GM19351 (cell line): Measurements from ENCODE around the gene SNX30.

Source experiments
- ATAC-seq: cut with Tn5 transposase; IDR thresholded peaks from one replicate; pipeline ENCODE4 v1.9.1; 2021; ENCODE audit warnings: mild to moderate bottlenecking, moderate library complexity; ENCODE audit not compliant: unreplicated experiment

The SNX30 gene

GRCh38 chr9:112752334-112753125 lies 2.0 kb downstream of the SNX30 start:
- ATAC-seq: no peak

- no peak for ATAC-seq
Observed at GRCh38 chr9:112753725-112754124, 3.2 kb downstream of the SNX30 start.

DNA sequence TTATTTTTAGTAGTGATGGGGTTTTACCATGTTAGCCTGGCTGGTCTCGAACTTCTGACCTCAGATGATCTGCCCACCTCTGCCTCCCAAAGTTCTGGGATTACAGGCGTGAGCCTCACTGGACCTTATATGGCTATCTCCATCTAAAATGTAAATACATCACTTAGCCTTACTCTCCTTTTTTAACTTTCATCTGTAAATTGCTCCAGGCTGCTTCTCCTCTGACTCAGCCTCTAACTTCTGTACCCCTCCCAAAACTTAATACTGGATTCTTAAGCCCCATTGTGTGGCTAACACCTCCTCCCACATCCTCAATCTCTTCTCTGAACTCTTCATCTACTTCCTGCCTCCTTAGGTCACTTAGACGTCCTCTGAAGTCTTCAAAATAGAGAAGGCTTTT lies 4.0 kb downstream of the SNX30 start:
- ATAC-seq: no peak

- ATAC-seq: no peak
Observed at GRCh38 chr9:112755016-112755427, 4.5 kb downstream of the SNX30 start.

DNA sequence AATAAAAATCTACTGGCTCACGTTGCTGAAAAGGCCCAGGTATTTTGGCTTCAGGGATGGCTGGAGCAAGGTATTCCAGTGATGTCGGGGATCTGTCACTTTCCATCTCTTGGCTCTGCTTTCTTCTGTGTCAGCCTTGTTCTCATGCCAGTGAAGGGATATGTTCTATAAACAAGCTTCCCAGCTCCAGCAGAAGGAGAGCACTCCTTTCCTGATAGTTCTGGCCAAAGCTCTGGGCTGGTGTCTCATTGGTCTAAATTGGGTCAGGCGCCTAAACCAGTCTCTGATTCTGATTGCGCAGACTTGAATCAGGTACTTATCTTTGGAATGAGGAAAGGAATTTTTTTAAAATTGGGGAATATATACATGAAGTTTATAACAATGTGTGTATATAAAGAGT lies 5.1 kb downstream of the SNX30 start:
- no peak for ATAC-seq

DNA sequence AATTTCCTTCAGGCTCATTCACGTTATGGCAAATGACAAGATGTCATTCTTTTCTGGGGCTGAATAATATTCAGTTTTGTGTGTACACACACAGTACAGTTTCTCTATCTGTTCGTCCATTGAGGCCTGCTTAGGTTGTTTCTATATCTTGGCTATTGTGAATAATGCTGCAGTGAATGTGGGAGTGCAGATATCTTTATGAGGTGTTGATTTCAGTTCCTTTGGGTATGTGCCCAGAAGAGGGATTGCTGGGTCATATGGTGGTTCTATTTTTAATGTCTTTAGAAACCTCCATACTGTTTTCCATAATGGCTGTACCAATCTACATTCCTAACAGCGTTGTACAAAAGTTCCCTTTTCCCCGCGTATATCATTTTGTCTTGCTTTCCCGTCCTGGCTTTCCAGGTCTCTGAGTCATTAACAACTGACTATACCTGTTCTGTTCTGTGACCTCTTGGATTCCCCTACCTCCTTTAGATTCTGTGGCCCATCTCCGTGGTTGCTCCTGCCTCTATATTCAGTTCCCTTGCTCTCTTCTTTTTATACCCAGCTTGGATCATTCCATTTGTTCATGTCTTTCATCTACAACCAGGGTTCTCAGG lies 6.8 kb downstream of the SNX30 start:
- no peak for ATAC-seq

DNA sequence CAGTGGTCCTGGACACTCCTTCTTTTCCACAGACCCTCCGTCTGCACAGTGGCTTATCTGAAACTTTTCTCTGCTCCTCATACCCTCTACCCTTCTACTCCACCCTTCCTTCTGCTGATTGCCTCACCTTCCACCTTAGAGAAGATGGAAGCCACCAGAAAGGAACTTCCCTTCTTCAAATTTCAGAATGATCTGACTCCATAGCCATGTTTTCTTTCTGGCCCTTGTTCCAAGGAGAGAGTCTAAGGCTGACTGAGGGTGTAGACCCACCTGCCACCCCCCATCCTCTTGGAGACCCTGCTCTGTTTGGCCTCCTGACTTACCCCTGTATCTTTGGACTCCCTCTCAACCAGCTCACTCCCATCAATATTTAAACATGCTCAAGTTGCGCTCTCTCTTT lies 7.4 kb downstream of the SNX30 start:
- ATAC-seq: no peak

DNA sequence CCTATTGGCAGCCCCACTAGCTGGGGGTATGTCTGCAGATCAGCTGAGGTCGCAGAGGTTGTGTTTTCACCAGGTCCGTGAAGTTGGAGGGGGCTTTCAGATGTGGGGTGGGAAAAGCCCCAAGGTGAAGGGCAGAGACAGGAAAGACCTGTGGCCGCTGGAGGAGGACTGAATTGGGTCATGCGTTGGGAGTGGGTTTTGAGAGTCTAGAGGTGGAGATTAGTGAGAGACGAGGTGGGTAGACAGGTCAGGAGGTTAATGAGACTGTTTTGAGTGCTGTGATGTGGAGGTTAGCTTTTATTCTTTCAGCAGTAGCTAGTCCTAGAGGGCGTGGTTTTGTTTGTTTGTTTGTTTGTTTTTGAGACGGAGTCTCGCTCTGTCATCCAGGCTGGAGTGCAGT lies 10.3 kb downstream of the SNX30 start:
- no peak for ATAC-seq

DNA sequence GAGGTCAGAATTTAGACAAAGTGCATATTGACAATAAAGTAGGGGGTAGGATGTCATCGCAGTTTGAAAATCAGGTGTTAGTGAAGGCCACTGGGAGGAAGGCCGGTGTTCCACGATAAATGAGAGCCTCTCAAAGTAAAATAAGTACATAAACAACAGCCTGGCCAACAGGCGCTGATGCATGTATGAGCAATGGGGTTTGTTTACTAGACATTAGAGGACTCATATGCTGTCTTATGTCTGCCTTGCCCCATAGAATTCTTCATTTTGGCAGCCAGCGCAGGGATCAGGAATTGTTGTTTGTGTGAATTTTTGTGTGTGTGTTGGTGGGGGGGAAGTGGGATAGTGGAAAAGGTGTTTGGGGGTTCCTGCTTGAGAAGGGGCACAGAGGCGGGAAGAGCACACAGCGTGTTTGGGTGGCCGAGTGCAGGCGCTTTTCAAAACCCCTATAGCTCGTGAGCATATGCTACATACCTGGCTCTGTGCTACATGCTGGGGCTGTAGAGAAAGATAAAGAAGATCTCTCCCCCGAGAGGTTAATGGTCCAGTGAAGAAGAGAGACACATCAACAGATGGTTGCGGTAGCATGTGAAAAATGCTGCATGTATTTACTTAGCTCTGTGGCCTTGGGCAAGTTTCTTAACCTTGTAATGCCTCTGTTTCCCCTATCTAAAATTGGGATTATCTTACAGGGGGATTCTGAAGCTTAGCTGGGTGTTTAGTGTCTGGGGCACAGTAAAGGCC lies 11.5 kb downstream of the SNX30 start:
- no peak for ATAC-seq

GRCh38 chr9:112762726-112763518 lies 12.4 kb downstream of the SNX30 start:
- ATAC-seq: no peak

- ATAC-seq: no peak
Observed at GRCh38 chr9:112764344-112764743, 13.8 kb downstream of the SNX30 start.

- ATAC-seq: no peak
Observed at GRCh38 chr9:112764837-112765236, 14.3 kb downstream of the SNX30 start.

GRCh38 chr9:112765281-112765680 lies 14.7 kb downstream of the SNX30 start:
- no peak for ATAC-seq

- peak; percentile 43 for ATAC-seq
Observed at GRCh38 chr9:112771359-112772214, 21.0 kb downstream of the SNX30 start.

GRCh38 chr9:112772215-112772509 lies 21.6 kb downstream of the SNX30 start:
- peak; percentile 4 for ATAC-seq

DNA sequence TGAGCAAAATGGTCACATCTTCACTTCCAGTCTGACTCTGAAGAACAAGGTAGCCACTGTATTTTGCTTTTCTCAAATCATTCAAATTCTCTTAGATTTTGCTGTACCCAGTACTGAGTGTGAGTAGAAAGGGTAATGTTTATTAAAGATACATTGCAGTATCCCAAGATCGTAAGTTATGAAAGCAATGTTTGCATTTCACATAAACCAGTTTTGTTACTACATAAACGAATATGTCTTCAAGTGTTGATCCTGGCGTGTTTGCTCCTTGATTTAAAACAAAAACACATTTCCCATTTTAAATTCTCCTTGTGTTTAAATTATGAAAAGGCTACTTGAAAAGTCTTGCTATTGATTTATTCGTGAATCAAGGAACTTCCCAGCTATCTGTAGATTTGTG lies 22.0 kb downstream of the SNX30 start:
- ATAC-seq: no peak

DNA sequence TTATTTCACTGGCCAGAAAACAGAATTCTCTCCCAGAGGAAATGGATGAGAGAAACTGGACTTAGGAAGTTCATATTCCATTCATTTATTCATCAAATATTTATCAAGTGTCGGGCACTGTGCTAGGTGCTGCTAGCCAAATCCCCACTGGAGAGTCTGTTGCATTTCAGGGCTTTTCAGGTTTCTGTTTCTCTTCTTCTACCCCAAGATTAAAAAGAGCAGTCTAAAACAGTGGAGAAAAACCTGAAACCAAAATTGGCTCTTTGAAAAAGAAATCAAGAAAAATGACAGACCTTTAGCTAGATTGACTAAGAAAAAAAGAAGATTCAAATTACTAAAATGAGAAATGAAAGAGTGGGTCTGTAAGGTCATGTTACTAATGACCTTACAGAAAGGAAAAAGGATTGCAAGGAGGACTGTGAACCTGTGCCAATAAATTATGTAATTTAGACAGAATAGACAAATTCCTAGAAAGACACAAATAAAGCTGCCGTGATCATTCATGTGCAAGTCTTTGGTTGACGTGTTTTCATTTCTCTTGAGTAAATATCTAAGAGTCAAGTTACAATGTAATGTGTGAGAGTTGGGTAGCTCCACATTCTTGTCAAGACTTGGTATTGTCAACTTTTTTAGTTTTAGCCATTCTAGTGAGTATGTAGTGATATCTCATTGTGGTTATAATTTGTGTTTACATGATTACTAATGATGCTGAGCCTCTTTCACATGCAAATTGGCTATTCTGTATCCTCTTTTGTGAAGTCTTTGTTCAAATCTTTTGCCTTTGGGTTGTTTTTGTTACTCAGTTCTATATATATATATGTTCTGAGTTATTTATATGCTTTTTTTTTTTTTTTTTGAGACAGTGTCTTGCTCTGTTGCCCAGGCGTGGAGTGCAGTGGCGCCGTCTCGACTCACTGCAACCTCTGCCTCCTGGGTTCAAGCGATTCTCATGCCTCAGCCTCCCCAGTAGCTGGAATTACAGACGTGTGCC lies 23.7 kb downstream of the SNX30 start:
- peak; percentile 51 for ATAC-seq

GRCh38 chr9:112777914-112778313 lies 27.4 kb downstream of the SNX30 start:
- ATAC-seq: no peak

GRCh38 chr9:112780450-112781036 lies 30.0 kb downstream of the SNX30 start:
- no peak for ATAC-seq
